K562 (cell line): ENCODE results near the gene LAG3. TPM values are rescaled to one million over a fixed set of nuclear protein-coding genes. Genes with fewer than 3 reads are reported as not detected.

Source experiments
- ATF1 ChIP-seq, 2 experiments: fragments of 450-650 bp in 1 of 2; IDR thresholded peaks; 2 replicates each; pipeline ENCODE4 v1.6.1; 2016; ENCODE audit warnings: missing compliant biosample characterization in 1 of 2, missing genetic modification characterization in 1 of 2
- CBX3 ChIP-seq, 2 experiments: IDR thresholded peaks; 1 replicate in 1 of 2; 2 replicates in 1 of 2; pipeline ENCODE4 v1.6.1; 2012; ENCODE audit warnings: inconsistent platforms in 2 of 2, low read length in 2 of 2, borderline replicate concordance in 1 of 2, control low read depth in 1 of 2
- ELF4 ChIP-seq: fragments of 450-650 bp; formaldehyde crosslinking; IDR thresholded peaks from 2 replicates; pipeline ENCODE4 v1.4.0; 2022; ENCODE audit warnings: missing genetic modification characterization
- ESRRB ChIP-seq: fragments of 250-450 bp; sonication (Bioruptor Pico); IDR thresholded peaks from 2 replicates; pipeline ENCODE4 v1.5.0; 2020; ENCODE audit warnings: mild to moderate bottlenecking, moderate library complexity, borderline replicate concordance
- FOXP1 ChIP-seq: sonication (generic); formaldehyde crosslinking; IDR thresholded peaks from 2 replicates; pipeline ENCODE4 v1.8.0; 2022; ENCODE audit warnings: mild to moderate bottlenecking, missing genetic modification reagents
- HDAC3 ChIP-seq: fragments of 450-650 bp; IDR thresholded peaks from 2 replicates; pipeline ENCODE4 v1.6.1; 2018; ENCODE audit warnings: borderline replicate concordance, mild to moderate bottlenecking, moderate library complexity; ENCODE audit not compliant: partially characterized antibody
- KDM4B ChIP-seq, 2 experiments: fragments of 450-650 bp in 1 of 2; sonication (generic) in 1 of 2; IDR thresholded peaks; 2 replicates each; pipeline ENCODE4 v1.6.1; 2016 to 2017; ENCODE audit warnings: borderline replicate concordance in 2 of 2, antibody characterized with exemption in 1 of 2, low read depth in 1 of 2, mild to moderate bottlenecking in 1 of 2
- PHF21A ChIP-seq: fragments of 450-650 bp; IDR thresholded peaks from 2 replicates; pipeline ENCODE4 v1.6.1; 2017; ENCODE audit warnings: low read depth, borderline replicate concordance
- TEAD1 ChIP-seq, 2 experiments: fragments of 450-650 bp in 1 of 2; sonication (generic) in 1 of 2; formaldehyde crosslinking; IDR thresholded peaks; 2 replicates each; pipeline versions ENCODE4 v1.4.0 to v1.8.0; 2020 to 2022; ENCODE audit warnings: mild to moderate bottlenecking in 2 of 2, missing genetic modification reagents in 1 of 2
- THRA ChIP-seq: fragments of 450-650 bp; IDR thresholded peaks from 2 replicates; pipeline ENCODE4 v1.6.1; 2017; ENCODE audit warnings: mild to moderate bottlenecking, moderate library complexity
- ZFP30 ChIP-seq: fragments of 250-450 bp; sonication (Bioruptor Pico); IDR thresholded peaks from 2 replicates; pipeline ENCODE4 v1.8.0; 2022; ENCODE audit warnings: moderate library complexity, mild to moderate bottlenecking, inconsistent platforms, borderline replicate concordance
- ZNF280B ChIP-seq: fragments of 250-450 bp; sonication (Bioruptor Pico); IDR thresholded peaks from 2 replicates; pipeline ENCODE4 v1.5.1; 2021; ENCODE audit warnings: mild to moderate bottlenecking
- ZNF318 ChIP-seq, 2 experiments: fragments of 450-650 bp; IDR thresholded peaks; 2 replicates each; pipeline ENCODE4 v1.6.1; 2016; ENCODE audit warnings: mild to moderate bottlenecking in 2 of 2, borderline replicate concordance in 1 of 2, low read depth in 1 of 2, moderate library complexity in 1 of 2
- polyA plus RNA-seq, 8 experiments: library from polyadenylated mRNA; depleted of rRNA in 4 of 8; stranded (reverse) in 5 of 8; unstranded in 3 of 8; fragments of >200 nt; fragmentation: Nextera tagmentation in 2 of 8; fragmentation: Illumina TruSeq in 1 of 8; extraction: Ambion mirVana in 2 of 8; extraction: Trizol in 1 of 8; gene quantifications; 2 replicates each; pipeline versions ENCODE4 v1.2.1 to v1.2.3, GENCODE V29; 2011 to 2014; ENCODE audit warnings: inconsistent platforms in 1 of 8, missing spikeins in 1 of 8
- total RNA-seq, 7 experiments: library from RNA; depleted of rRNA in 6 of 7; stranded (reverse); fragments of >200 nt in 6 of 7; fragmentation: Illumina TruSeq in 2 of 7; extraction: Trizol in 2 of 7; gene quantifications; 2 replicates each; pipeline versions ENCODE4 v1.2.1 to v1.2.3, GENCODE V29; 2011 to 2021; ENCODE audit warnings: low replicate concordance in 1 of 7

Gene LAG3
- total and polyA plus RNA-seq, 9 of the 15 experiments (the other 6 are each of a cell fraction or from before 2014, with no cell fraction given) = 0.07 to 0.66 (median 0.09) TPM; not detected in 1

- TF ChIP-seq ZNF318 (IDR thresholded peaks at IDR 0.05; ENCODE audit: borderline replicate concordance in 1 of 2, low read depth in 1 of 2) = no peak
- TF ChIP-seq ELF4 (CRISPR knock-in tag) = no peak
- no peak; the same call in 1 of the 2 replicates for TF ChIP-seq PHF21A
- peak in 1 of 2 experiments; percentile 82; a peak in 2 of 3 replicates for TF ChIP-seq CBX3 (IDR thresholded peaks at IDR 0.05; ENCODE audit: borderline replicate concordance in 1 of 2, low read length in 2 of 2)
- peak in 1 of 2 experiments; percentile 29; a peak in 1 of 4 replicates for TF ChIP-seq TEAD1 (CRISPR knock-in tag; IDR thresholded peaks at IDR 0.05)
- TF ChIP-seq ZNF280B (CRISPR knock-in tag) = no peak
- no peak for TF ChIP-seq ESRRB (CRISPR knock-in tag)
- no peak for TF ChIP-seq FOXP1 (CRISPR knock-in tag)
- TF ChIP-seq KDM4B (IDR thresholded peaks at IDR 0.05; ENCODE audit: borderline replicate concordance in 2 of 2, low read depth in 1 of 2) = 0 out of 4 replicates have a peak, but pooled peaks of 1 of the 2 experiments have one; percentile 79
- no peak for TF ChIP-seq ZFP30 (CRISPR knock-in tag)
- TF ChIP-seq THRA = no peak
- TF ChIP-seq HDAC3 = no peak
- TF ChIP-seq ATF1 (CRISPR knock-in tag; IDR thresholded peaks at IDR 0.05) = no peak
- TF ChIP-seq ATF1 (tag; IDR thresholded peaks at IDR 0.05) = peak; percentile 94
These were observed 48.5 kb upstream of the LAG3 start, which contains the start of gene COPS7A (continued) for GRCh38 chr12:6723607-6724408.
